ENCODE results near the gene GTF2A1L.

Gene GTF2A1L

GRCh38 chr2:48723129-48723528, 105.5 kb downstream of the GTF2A1L start:
- H3K9me3 ChIP-seq (ENCODE audit: insufficient read depth, low read length): no peaks in the 10 kb centered on the region
- no peak for TF ChIP-seq CTCF (IDR thresholded peaks at IDR 0.05; ENCODE audit: insufficient read depth, low read length, poor library complexity, severe bottlenecking)
- TF ChIP-seq EZH2phosphoT487 (conservative IDR thresholded peaks at IDR 0.05; ENCODE audit: low read length): no peak
- H3K4me2 ChIP-seq (ENCODE audit: low read depth, low read length, poor library complexity, severe bottlenecking): no peak overlapping the region
- H3K36me3 ChIP-seq (ENCODE audit: low read length): no peaks in the 10 kb centered on the region
- H3K9ac ChIP-seq (ENCODE audit: low read length): no peak overlapping the region
- H3K4me3 ChIP-seq (ENCODE audit: insufficient read depth, low read length, poor library complexity, severe bottlenecking): no peak overlapping the region
- no peak overlapping the region for H3K27ac ChIP-seq (ENCODE audit: low read depth, low read length)
- no peak overlapping the region for H2AFZ ChIP-seq (ENCODE audit: low read depth, low read length, severe bottlenecking)
- no peaks in the 10 kb centered on the region for H3F3A ChIP-seq (ENCODE audit: insufficient read depth)
- no peaks in the 10 kb centered on the region for H3K79me2 ChIP-seq (ENCODE audit: insufficient read depth, low read length)
- H4K20me1 ChIP-seq (ENCODE audit: low read depth, low read length): no peaks in the 10 kb centered on the region
- no peaks in the 10 kb centered on the region for H3K27me3 ChIP-seq (ENCODE audit: low read length)
- H3K9me2 ChIP-seq (replicated peaks; ENCODE audit: insufficient read depth, low read length): no peaks in the 10 kb centered on the region

GRCh38 chr2:48724278-48724677, 106.6 kb downstream of the GTF2A1L start:
- Histone ChIP-seq H2AFZ (ENCODE audit: low read depth, low read length, severe bottlenecking) (no peak overlapping the region), H3K27me3 (ENCODE audit: low read length) (no peaks in the 10 kb centered on the region), H3K9me3 (ENCODE audit: insufficient read depth, low read length) (no peaks in the 10 kb centered on the region), H3K9ac (ENCODE audit: low read length) (no peak overlapping the region), H3K4me2 (ENCODE audit: low read depth, low read length, poor library complexity, severe bottlenecking) (no peak overlapping the region), H3F3A (ENCODE audit: insufficient read depth) (no peaks in the 10 kb centered on the region), H3K36me3 (ENCODE audit: low read length) (no peaks in the 10 kb centered on the region), H3K9me2 (replicated peaks; ENCODE audit: insufficient read depth, low read length) (no peaks in the 10 kb centered on the region), H3K79me2 (ENCODE audit: insufficient read depth, low read length) (no peaks in the 10 kb centered on the region), H3K27ac (ENCODE audit: low read depth, low read length) (no peak overlapping the region), H4K20me1 (ENCODE audit: low read depth, low read length) (no peaks in the 10 kb centered on the region), H3K4me3 (ENCODE audit: insufficient read depth, low read length, poor library complexity, severe bottlenecking) (no peak overlapping the region)
- TF ChIP-seq CTCF (IDR thresholded peaks at IDR 0.05; ENCODE audit: insufficient read depth, low read length, poor library complexity, severe bottlenecking) (no peak), EZH2phosphoT487 (conservative IDR thresholded peaks at IDR 0.05; ENCODE audit: low read length) (no peak)

- H3K9me3 ChIP-seq (ENCODE audit: insufficient read depth, low read length): no peaks in the 10 kb centered on the region
- no peaks in the 10 kb centered on the region for H4K20me1 ChIP-seq (ENCODE audit: low read depth, low read length)
- no peak overlapping the region for H3K4me3 ChIP-seq (ENCODE audit: insufficient read depth, low read length, poor library complexity, severe bottlenecking)
- H3F3A ChIP-seq (ENCODE audit: insufficient read depth): no peaks in the 10 kb centered on the region
- no peak overlapping the region for H3K4me2 ChIP-seq (ENCODE audit: low read depth, low read length, poor library complexity, severe bottlenecking)
- no peaks in the 10 kb centered on the region for H3K27me3 ChIP-seq (ENCODE audit: low read length)
- no peaks in the 10 kb centered on the region for H3K36me3 ChIP-seq (ENCODE audit: low read length)
- H3K27ac ChIP-seq (ENCODE audit: low read depth, low read length): no peak overlapping the region
- H2AFZ ChIP-seq (ENCODE audit: low read depth, low read length, severe bottlenecking): no peak overlapping the region
- H3K9ac ChIP-seq (ENCODE audit: low read length): no peak overlapping the region
- TF ChIP-seq CTCF (IDR thresholded peaks at IDR 0.05; ENCODE audit: insufficient read depth, low read length, poor library complexity, severe bottlenecking): no peak
- TF ChIP-seq EZH2phosphoT487 (conservative IDR thresholded peaks at IDR 0.05; ENCODE audit: low read length): no peak
- no peaks in the 10 kb centered on the region for H3K79me2 ChIP-seq (ENCODE audit: insufficient read depth, low read length)
- H3K9me2 ChIP-seq (replicated peaks; ENCODE audit: insufficient read depth, low read length): no peaks in the 10 kb centered on the region
Observed at GRCh38 chr2:48725696-48726494, 108.2 kb downstream of the GTF2A1L start.

All from SU-DHL-6 (cell line).